ENCODE data around the gene EMILIN3. TPM values are rescaled to one million over a fixed set of nuclear protein-coding genes. Genes with fewer than 3 reads are reported as not detected.
A peak's percentile ranks its signal among the peaks of the same experiment; 100 is the strongest.

The EMILIN3 gene
- polyA plus RNA-seq, 2 of the 4 experiments (the other 2 are of a cell fraction): 0.06 to 0.58 TPM

- Histone ChIP-seq H3K27ac (no peak overlapping the region), H3K9me3 (no peaks in the 10 kb centered on the region), H3K4me3 (no peak overlapping the region), H3K4me2 (no peak overlapping the region), H3K4me1 (no peaks in the 10 kb centered on the region)
- TF ChIP-seq NPAS2 (CRISPR knock-in tag; IDR thresholded peaks at IDR 0.05; ENCODE audit: borderline replicate concordance): no peak
- no peak for TF ChIP-seq NR3C1 (IDR thresholded peaks at IDR 0.05)
- ChIA-PET POLR2A (no interaction called here), CTCF (interaction anchor here (1.1 to 2.3 kb wide), 2 partner anchors 11 to 13 kb away, joined by 4 to 13 read pairs; partner anchors contain the start of gene LPIN3)
- ATAC-seq (no peak), FAIRE-seq (no peak), DNase-seq (ENCODE audit: low read depth in 1 of 2, low spot score in 1 of 2) (no peak)
Observed at GRCh38 chr20:41353530-41353929, 13.1 kb downstream of the EMILIN3 start.

- CTCF ChIA-PET: interaction anchor here (2.3 kb wide), 1 partner anchor 12 kb away, joined by 13 read pairs; the partner anchor contains the start of gene LPIN3
- H3K9me3 ChIP-seq: no peaks in the 10 kb centered on the region
- 86% methylated on average over 5 of the region's 5 CpGs for WGBS (ENCODE audit: missing lambda C conversion rate)
- FAIRE-seq (no peak), ATAC-seq (peak in 1 of 2 experiments; percentile 31; a peak in 2 of 6 replicates), DNase-seq (ENCODE audit: low read depth in 1 of 2, low spot score in 1 of 2) (no peak)
- no peaks in the 10 kb centered on the region for H3K4me1 ChIP-seq
- H3K4me3 ChIP-seq: no peak overlapping the region
- TF ChIP-seq ATOH8 (CRISPR knock-in tag; IDR thresholded peaks at IDR 0.05; ENCODE audit: low read depth) (no peak), MAZ (IDR thresholded peaks at IDR 0.05; ENCODE audit: borderline replicate concordance, low read depth, low read length) (no peak), USF2 (IDR thresholded peaks at IDR 0.05) (no peak), SMC3 (IDR thresholded peaks at IDR 0.05) (no peak), RFX5 (IDR thresholded peaks at IDR 0.05) (no peak), CBX2 (IDR thresholded peaks at IDR 0.05; ENCODE audit: borderline replicate concordance, low read depth) (no peak), PBX3 (IDR thresholded peaks at IDR 0.05) (no peak), ZFP36 (IDR thresholded peaks at IDR 0.05; ENCODE audit: borderline replicate concordance, partially characterized antibody) (no peak), FOXS1 (CRISPR knock-in tag; IDR thresholded peaks at IDR 0.05) (no peak), POLR2AphosphoS2 (conservative IDR thresholded peaks at IDR 0.05; ENCODE audit: low read length) (no peak), ZNF302 (CRISPR knock-in tag; IDR thresholded peaks at IDR 0.05) (no peak), ZSCAN20 (CRISPR knock-in tag; IDR thresholded peaks at IDR 0.05) (no peak), EHMT2 (IDR thresholded peaks at IDR 0.05; ENCODE audit: low read depth) (no peak), HOXB5 (CRISPR knock-in tag; IDR thresholded peaks at IDR 0.05) (no peak), PHF8 (IDR thresholded peaks at IDR 0.05; ENCODE audit: borderline replicate concordance, low read depth) (no peak), MAFK (IDR thresholded peaks at IDR 0.05; ENCODE audit: partially characterized antibody) (no peak), CBX8 (IDR thresholded peaks at IDR 0.05) (no peak), ESRRA (IDR thresholded peaks at IDR 0.05; ENCODE audit: borderline replicate concordance, low read length) (no peak), ZC3H11A (IDR thresholded peaks at IDR 0.05) (no peak), RCOR1 (IDR thresholded peaks at IDR 0.05; ENCODE audit: low read depth, low read length) (no peak)
- POLR2A ChIA-PET: no interaction called here
- H3K4me2 ChIP-seq: no peak overlapping the region
- H3K27ac ChIP-seq: no peak overlapping the region
Observed at GRCh38 chr20:41352666-41353065, 14.0 kb downstream of the EMILIN3 start.

GRCh38 chr20:41352106-41352505, 14.5 kb downstream of the EMILIN3 start:
- Histone ChIP-seq H3K4me2 (no peak overlapping the region), H3K9me3 (no peaks in the 10 kb centered on the region), H3K4me3 (no peak overlapping the region), H3K27ac (no peak overlapping the region), H3K4me1 (no peaks in the 10 kb centered on the region)
- CTCF ChIA-PET: interaction anchor here (2.3 kb wide), 1 partner anchor 12 kb away, joined by 13 read pairs; the partner anchor contains the start of gene LPIN3
- POLR2A ChIA-PET: no interaction called here
- FAIRE-seq: no peak
- TF ChIP-seq BCL3 (IDR thresholded peaks at IDR 0.05): no peak
- no peak for TF ChIP-seq NR3C1 (IDR thresholded peaks at IDR 0.05)
- no peak for TF ChIP-seq HOXB5 (CRISPR knock-in tag; IDR thresholded peaks at IDR 0.05)
- TF ChIP-seq KDM5A (IDR thresholded peaks at IDR 0.05): no peak
- TF ChIP-seq E2F6 (IDR thresholded peaks at IDR 0.05; ENCODE audit: borderline replicate concordance, low read depth): no peak
- TF ChIP-seq PHF8 (IDR thresholded peaks at IDR 0.05; ENCODE audit: borderline replicate concordance, low read depth): no peak
- TF ChIP-seq HOXA7 (CRISPR knock-in tag; IDR thresholded peaks at IDR 0.05): no peak
- TF ChIP-seq RAD21 (conservative IDR thresholded peaks at IDR 0.05 in 1 of 2, IDR thresholded peaks at IDR 0.05 in 1 of 2): no peak
- no peak for TF ChIP-seq NFE2L2 (conservative IDR thresholded peaks at IDR 0.05; ENCODE audit: low read length)
- TF ChIP-seq ESRRA (IDR thresholded peaks at IDR 0.05; ENCODE audit: borderline replicate concordance, low read length): no peak
- no peak for TF ChIP-seq RNF2 (IDR thresholded peaks at IDR 0.05; ENCODE audit: borderline replicate concordance, low read depth)
- no peak for TF ChIP-seq POLR2AphosphoS2 (conservative IDR thresholded peaks at IDR 0.05; ENCODE audit: low read length)
- no peak for TF ChIP-seq FOSB (CRISPR knock-in tag; IDR thresholded peaks at IDR 0.05)
- 86% methylated on average over 2 of the region's 4 CpGs for WGBS (ENCODE audit: missing lambda C conversion rate)
- DNase-seq (ENCODE audit: low read depth in 1 of 2, low spot score in 1 of 2): peak; percentile 22 to 36
- ATAC-seq: peak; percentile 65 to 81; a peak in 5 of 6 replicates
